Loucy (cell line): Measurements from ENCODE around the gene SOS1.

Experiments used
- EZH2phosphoT487 ChIP-seq: fragments of 200-600 bp; IDR thresholded peaks from 2 replicates; pipeline ENCODE4 v1.6.1; 2018; ENCODE audit warnings: antibody characterized with exemption, mild to moderate bottlenecking, moderate library complexity, borderline replicate concordance
- TF ChIP-seq, protein P1 (sequence below): fragments of 200-600 bp; sonication (generic); conservative IDR thresholded peaks from 2 replicates; pipeline ENCODE4 v1.5.1; 2014; ENCODE audit warnings: mild to moderate bottlenecking, antibody characterized with exemption, low read length

GRCh38 chr2:38945372-38945771, 175.5 kb downstream of the SOS1 start:
- TF ChIP-seq, protein P1, sequence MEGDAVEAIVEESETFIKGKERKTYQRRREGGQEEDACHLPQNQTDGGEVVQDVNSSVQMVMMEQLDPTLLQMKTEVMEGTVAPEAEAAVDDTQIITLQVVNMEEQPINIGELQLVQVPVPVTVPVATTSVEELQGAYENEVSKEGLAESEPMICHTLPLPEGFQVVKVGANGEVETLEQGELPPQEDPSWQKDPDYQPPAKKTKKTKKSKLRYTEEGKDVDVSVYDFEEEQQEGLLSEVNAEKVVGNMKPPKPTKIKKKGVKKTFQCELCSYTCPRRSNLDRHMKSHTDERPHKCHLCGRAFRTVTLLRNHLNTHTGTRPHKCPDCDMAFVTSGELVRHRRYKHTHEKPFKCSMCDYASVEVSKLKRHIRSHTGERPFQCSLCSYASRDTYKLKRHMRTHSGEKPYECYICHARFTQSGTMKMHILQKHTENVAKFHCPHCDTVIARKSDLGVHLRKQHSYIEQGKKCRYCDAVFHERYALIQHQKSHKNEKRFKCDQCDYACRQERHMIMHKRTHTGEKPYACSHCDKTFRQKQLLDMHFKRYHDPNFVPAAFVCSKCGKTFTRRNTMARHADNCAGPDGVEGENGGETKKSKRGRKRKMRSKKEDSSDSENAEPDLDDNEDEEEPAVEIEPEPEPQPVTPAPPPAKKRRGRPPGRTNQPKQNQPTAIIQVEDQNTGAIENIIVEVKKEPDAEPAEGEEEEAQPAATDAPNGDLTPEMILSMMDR = no peak
- no peak for TF ChIP-seq EZH2phosphoT487
